SK-N-SH (cell line): ENCODE measurements around the gene EHBP1L1. TPM values are rescaled to one million over a fixed set of nuclear protein-coding genes. Genes with fewer than 3 reads are reported as not detected.

Experiments
- CTCF ChIA-PET: fragments of 300-600, 350-600 bp; formaldehyde crosslinking; extraction: SDS; loops from one replicate; lab custom pipeline; 2021; lab: Yijun Ruan, JAX
- POLR2A ChIA-PET: fragments of 350-600 bp; sonication (Branson Sonifier 250); formaldehyde crosslinking; extraction: SDS; loops from one replicate; lab custom pipeline; 2020; ENCODE audit warnings: antibody characterized with exemption, inconsistent platforms; lab: Yijun Ruan, JAX
- DNase-seq: peaks from one replicate; pipeline ENCODE4 v3.0.0; 2012
- H2AFZ ChIP-seq: fragments of 200-600 bp; sonication (generic); 2 replicates; pipeline ENCODE4 v1.8.1; 2016; ENCODE audit warnings: antibody characterized with exemption, mild to moderate bottlenecking, low read depth
- H3F3A ChIP-seq: fragments of 200-600 bp; sonication (generic); replicated peaks from 2 replicates; pipeline ENCODE3; 2016; ENCODE audit warnings: antibody characterized with exemption, mild to moderate bottlenecking; ENCODE audit not compliant: insufficient read depth
- H3K27ac ChIP-seq, 2 experiments: fragments of 200-500 bp in 1 of 2; fragments of 200-600 bp in 1 of 2; sonication (Bioruptor generic) in 1 of 2; sonication (generic), shearing (Covaris generic) in 1 of 2; 2 replicates each; pipeline versions ENCODE4 v1.5.1 to v1.6.1; 2014 to 2016; ENCODE audit warnings: low read depth in 2 of 2, inconsistent platforms in 1 of 2, low read length in 1 of 2, mild to moderate bottlenecking in 1 of 2, mixed read lengths in 1 of 2
- H3K27me3 ChIP-seq: fragments of 200-600 bp; sonication (generic), shearing (Covaris generic); 2 replicates; pipeline ENCODE4 v1.6.1; 2016; ENCODE audit warnings: mixed run types; ENCODE audit not compliant: insufficient read depth
- H3K36me3 ChIP-seq, 2 experiments: fragments of 200-500 bp in 1 of 2; fragments of 200-600 bp in 1 of 2; sonication (Bioruptor generic) in 1 of 2; sonication (generic) in 1 of 2; replicated peaks in 1 of 2; 2 replicates each; pipeline versions ENCODE3 to v1.5.1; 2014 to 2016; ENCODE audit warnings: low read length in 1 of 2, mild to moderate bottlenecking in 1 of 2; ENCODE audit not compliant: insufficient read depth in 2 of 2, control insufficient read depth in 1 of 2
- H3K4me1 ChIP-seq, 2 experiments: fragments of 200-500 bp in 1 of 2; fragments of 200-600 bp in 1 of 2; sonication (Bioruptor generic) in 1 of 2; sonication (generic), shearing (Covaris generic) in 1 of 2; 2 replicates each; pipeline versions ENCODE4 v1.5.1 to v1.6.1; 2014 to 2016; ENCODE audit warnings: low read depth in 1 of 2, low read length in 1 of 2, mixed run types in 1 of 2; ENCODE audit not compliant: insufficient read depth in 2 of 2, control insufficient read depth in 1 of 2
- H3K4me2 ChIP-seq: fragments of 200-600 bp; sonication (generic), shearing (Covaris generic); 2 replicates; pipeline ENCODE4 v1.6.1; 2017; ENCODE audit warnings: mixed run types
- H3K4me3 ChIP-seq, 2 experiments: fragments of 200-500 bp in 1 of 2; fragments of 200-600 bp in 1 of 2; sonication (Bioruptor generic) in 1 of 2; sonication (generic), shearing (Covaris generic) in 1 of 2; 2 replicates each; pipeline versions ENCODE4 v1.5.1 to v1.8.1; 2014 to 2016; ENCODE audit warnings: low read depth in 2 of 2, inconsistent platforms in 1 of 2, low read length in 1 of 2, mild to moderate bottlenecking in 1 of 2, mixed read lengths in 1 of 2, moderate library complexity in 1 of 2
- H3K79me2 ChIP-seq: fragments of 200-600 bp; sonication (generic); 2 replicates; pipeline ENCODE4 v1.8.1; 2017; ENCODE audit warnings: mild to moderate bottlenecking; ENCODE audit not compliant: insufficient read depth
- H3K9ac ChIP-seq: fragments of 200-600 bp; sonication (generic); 2 replicates; pipeline ENCODE4 v1.6.1; 2017; ENCODE audit warnings: mixed run types
- H3K9me2 ChIP-seq: fragments of 200-600 bp; sonication (generic); 2 replicates; pipeline ENCODE4 v1.6.1; 2017; ENCODE audit warnings: mixed run types
- H3K9me3 ChIP-seq: fragments of 200-600 bp; sonication (generic); 2 replicates; pipeline ENCODE4 v1.6.1; 2017; ENCODE audit warnings: mixed run types, mild to moderate bottlenecking, moderate library complexity
- H4K20me1 ChIP-seq: fragments of 200-600 bp; sonication (generic); 2 replicates; pipeline ENCODE4 v1.6.1; 2017; ENCODE audit warnings: mild to moderate bottlenecking, mixed run types; ENCODE audit not compliant: insufficient read depth
- EP300 ChIP-seq, 2 experiments: IDR thresholded peaks; 2 replicates each; pipeline versions ENCODE4 v1.4.0 to v1.6.1; 2012; ENCODE audit warnings: borderline replicate concordance in 1 of 2, low read depth in 1 of 2, low read length in 1 of 2
- FOXJ3 ChIP-seq: sonication (generic); formaldehyde crosslinking; IDR thresholded peaks from 2 replicates; pipeline ENCODE4 v1.5.1; 2020; ENCODE audit warnings: mild to moderate bottlenecking, missing genetic modification reagents
- FOXM1 ChIP-seq: IDR thresholded peaks from 2 replicates; pipeline ENCODE4 v1.4.0; 2012; ENCODE audit warnings: low read depth, mild to moderate bottlenecking
- GATA2 ChIP-seq: sonication (generic); formaldehyde crosslinking; IDR thresholded peaks from 2 replicates; pipeline ENCODE4 v1.5.0; 2020; ENCODE audit warnings: mild to moderate bottlenecking, missing genetic modification reagents
- MXI1 ChIP-seq: IDR thresholded peaks from 2 replicates; pipeline ENCODE4 v1.6.1; 2012; ENCODE audit warnings: mild to moderate bottlenecking, low read depth, low read length, improper control_type of control experiment
- NRF1 ChIP-seq: IDR thresholded peaks from 2 replicates; pipeline ENCODE4 v1.6.1; 2012; ENCODE audit warnings: low read depth, mild to moderate bottlenecking, low read length
- RAD21 ChIP-seq: IDR thresholded peaks from 2 replicates; pipeline ENCODE4 v1.6.1; 2012; ENCODE audit warnings: mild to moderate bottlenecking, low read length
- RXRA ChIP-seq: IDR thresholded peaks from 2 replicates; pipeline ENCODE4 v1.4.0; 2012; ENCODE audit warnings: low read depth, mild to moderate bottlenecking, borderline replicate concordance
- SMC3 ChIP-seq: IDR thresholded peaks from 2 replicates; pipeline ENCODE4 v1.6.1; 2012; ENCODE audit warnings: low read depth, low read length, improper control_type of control experiment
- WGBS: methylation state at CpG from one replicate; pipeline ENCODE4 v1.1.6; 2017; ENCODE audit warnings: low lambda C conversion rate; 5-methylcytosine and 5-hydroxymethylcytosine counted together
- polyA plus RNA-seq, 3 experiments: library from polyadenylated mRNA; depleted of rRNA; stranded (reverse); fragments of >200 nt; gene quantifications; 2 replicates each; pipeline ENCODE4 v1.2.3, GENCODE V29; 2012
- TF ChIP-seq, protein P1 (sequence below): IDR thresholded peaks from 2 replicates; pipeline ENCODE4 v1.4.0; 2012; ENCODE audit warnings: low read depth, borderline replicate concordance
- TF ChIP-seq, protein P2 (sequence below): fragments of 200-600 bp; sonication (generic); IDR thresholded peaks from 2 replicates; pipeline ENCODE4 v1.6.1; 2017; ENCODE audit warnings: antibody characterized with exemption, mild to moderate bottlenecking, moderate library complexity
- TF ChIP-seq, protein P3 (sequence below): IDR thresholded peaks from 2 replicates; pipeline ENCODE4 v1.6.1; 2012; ENCODE audit warnings: mild to moderate bottlenecking, low read depth, low read length, moderate library complexity

The EHBP1L1 gene
- polyA plus RNA-seq, 1 of the 3 experiments (the other 2 are of a cell fraction) = 48.7 TPM

DNA sequence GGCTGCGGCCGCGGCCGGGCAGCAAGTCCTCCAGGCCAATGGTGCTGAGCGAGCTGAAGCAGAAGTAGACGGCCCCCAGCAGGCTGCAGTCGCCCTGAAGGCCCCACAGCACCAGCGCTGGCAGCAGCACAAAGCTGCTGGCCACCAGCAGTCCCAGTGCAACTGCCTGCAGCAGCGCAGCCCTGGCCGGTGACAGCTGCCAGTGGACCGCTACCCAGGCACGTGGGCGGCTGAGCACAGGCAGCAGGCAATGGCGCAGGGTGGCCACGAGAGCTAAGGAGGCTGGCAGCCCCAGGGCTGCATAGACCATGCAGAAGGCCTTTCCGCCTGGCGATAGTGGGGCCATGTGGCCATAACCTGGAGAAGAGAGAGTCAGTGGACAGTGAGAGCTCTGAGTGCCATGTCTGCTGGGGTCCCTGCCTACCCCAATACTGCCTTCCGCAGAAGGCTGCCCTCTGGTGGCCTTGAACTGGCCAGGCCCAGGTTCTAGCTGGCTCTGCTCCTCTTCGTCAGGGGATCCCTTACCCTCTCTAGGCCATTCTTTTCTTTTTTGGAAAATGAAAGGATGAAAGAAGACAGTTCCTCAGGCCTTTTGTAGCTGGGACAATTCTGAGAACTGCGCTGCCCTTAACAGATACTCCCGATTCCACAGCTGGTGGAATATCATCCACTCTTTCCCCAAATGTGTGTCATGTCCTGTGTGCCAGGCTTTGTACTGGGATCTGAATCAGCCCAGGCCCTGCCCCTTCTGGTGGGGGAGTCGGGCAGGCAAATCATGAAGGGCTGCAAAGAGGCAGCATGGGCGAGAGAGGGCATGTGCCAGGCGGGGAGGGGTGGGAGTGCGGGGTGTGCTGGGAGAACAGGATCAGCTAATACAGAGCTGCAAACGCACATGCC, 17.9 kb downstream of the EHBP1L1 start:
- TF ChIP-seq, protein P1, sequence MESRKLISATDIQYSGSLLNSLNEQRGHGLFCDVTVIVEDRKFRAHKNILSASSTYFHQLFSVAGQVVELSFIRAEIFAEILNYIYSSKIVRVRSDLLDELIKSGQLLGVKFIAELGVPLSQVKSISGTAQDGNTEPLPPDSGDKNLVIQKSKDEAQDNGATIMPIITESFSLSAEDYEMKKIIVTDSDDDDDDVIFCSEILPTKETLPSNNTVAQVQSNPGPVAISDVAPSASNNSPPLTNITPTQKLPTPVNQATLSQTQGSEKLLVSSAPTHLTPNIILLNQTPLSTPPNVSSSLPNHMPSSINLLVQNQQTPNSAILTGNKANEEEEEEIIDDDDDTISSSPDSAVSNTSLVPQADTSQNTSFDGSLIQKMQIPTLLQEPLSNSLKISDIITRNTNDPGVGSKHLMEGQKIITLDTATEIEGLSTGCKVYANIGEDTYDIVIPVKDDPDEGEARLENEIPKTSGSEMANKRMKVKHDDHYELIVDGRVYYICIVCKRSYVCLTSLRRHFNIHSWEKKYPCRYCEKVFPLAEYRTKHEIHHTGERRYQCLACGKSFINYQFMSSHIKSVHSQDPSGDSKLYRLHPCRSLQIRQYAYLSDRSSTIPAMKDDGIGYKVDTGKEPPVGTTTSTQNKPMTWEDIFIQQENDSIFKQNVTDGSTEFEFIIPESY = no peak
- TF ChIP-seq MXI1 (peak; percentile 99), SMC3 (peak; percentile 50), NRF1 (no peak), EP300 (IDR thresholded peaks at IDR 0.05; ENCODE audit: borderline replicate concordance in 1 of 2, low read depth in 1 of 2, low read length in 1 of 2) (no peak), GATA2 (no peak), RAD21 (peak; percentile 42), RXRA (no peak), FOXM1 (no peak), FOXJ3 (CRISPR knock-in tag) (no peak)
- TF ChIP-seq, protein P2, sequence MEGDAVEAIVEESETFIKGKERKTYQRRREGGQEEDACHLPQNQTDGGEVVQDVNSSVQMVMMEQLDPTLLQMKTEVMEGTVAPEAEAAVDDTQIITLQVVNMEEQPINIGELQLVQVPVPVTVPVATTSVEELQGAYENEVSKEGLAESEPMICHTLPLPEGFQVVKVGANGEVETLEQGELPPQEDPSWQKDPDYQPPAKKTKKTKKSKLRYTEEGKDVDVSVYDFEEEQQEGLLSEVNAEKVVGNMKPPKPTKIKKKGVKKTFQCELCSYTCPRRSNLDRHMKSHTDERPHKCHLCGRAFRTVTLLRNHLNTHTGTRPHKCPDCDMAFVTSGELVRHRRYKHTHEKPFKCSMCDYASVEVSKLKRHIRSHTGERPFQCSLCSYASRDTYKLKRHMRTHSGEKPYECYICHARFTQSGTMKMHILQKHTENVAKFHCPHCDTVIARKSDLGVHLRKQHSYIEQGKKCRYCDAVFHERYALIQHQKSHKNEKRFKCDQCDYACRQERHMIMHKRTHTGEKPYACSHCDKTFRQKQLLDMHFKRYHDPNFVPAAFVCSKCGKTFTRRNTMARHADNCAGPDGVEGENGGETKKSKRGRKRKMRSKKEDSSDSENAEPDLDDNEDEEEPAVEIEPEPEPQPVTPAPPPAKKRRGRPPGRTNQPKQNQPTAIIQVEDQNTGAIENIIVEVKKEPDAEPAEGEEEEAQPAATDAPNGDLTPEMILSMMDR = peak; percentile 68
- TF ChIP-seq, protein P3, sequence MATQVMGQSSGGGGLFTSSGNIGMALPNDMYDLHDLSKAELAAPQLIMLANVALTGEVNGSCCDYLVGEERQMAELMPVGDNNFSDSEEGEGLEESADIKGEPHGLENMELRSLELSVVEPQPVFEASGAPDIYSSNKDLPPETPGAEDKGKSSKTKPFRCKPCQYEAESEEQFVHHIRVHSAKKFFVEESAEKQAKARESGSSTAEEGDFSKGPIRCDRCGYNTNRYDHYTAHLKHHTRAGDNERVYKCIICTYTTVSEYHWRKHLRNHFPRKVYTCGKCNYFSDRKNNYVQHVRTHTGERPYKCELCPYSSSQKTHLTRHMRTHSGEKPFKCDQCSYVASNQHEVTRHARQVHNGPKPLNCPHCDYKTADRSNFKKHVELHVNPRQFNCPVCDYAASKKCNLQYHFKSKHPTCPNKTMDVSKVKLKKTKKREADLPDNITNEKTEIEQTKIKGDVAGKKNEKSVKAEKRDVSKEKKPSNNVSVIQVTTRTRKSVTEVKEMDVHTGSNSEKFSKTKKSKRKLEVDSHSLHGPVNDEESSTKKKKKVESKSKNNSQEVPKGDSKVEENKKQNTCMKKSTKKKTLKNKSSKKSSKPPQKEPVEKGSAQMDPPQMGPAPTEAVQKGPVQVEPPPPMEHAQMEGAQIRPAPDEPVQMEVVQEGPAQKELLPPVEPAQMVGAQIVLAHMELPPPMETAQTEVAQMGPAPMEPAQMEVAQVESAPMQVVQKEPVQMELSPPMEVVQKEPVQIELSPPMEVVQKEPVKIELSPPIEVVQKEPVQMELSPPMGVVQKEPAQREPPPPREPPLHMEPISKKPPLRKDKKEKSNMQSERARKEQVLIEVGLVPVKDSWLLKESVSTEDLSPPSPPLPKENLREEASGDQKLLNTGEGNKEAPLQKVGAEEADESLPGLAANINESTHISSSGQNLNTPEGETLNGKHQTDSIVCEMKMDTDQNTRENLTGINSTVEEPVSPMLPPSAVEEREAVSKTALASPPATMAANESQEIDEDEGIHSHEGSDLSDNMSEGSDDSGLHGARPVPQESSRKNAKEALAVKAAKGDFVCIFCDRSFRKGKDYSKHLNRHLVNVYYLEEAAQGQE = no peak

More for the DNA sequence above, 17.9 kb downstream of the EHBP1L1 start:
- 87% methylated on average over 18 of the region's 26 CpGs for whole genome bisulfite sequencing
- POLR2A ChIA-PET = interaction anchor here (0.6 to 3.1 kb wide), 9 partner anchors 11 to 85 kb away, joined by 3 to 15 read pairs (median 4); partner anchors contain the start of genes EHBP1L1, FAM89B, PCNX3 and ZNRD2
- no peaks in the 10 kb centered on the region for H3K79me2 ChIP-seq
- no peaks in the 10 kb centered on the region for H3K9me2 ChIP-seq
- CTCF ChIA-PET = interaction anchor here (0.8 to 12.8 kb wide), 27 partner anchors 8 to 426 kb away, joined by 3 to 216 read pairs (median 4); partner anchors contain the start of genes EHBP1L1, FAM89B, LTBP3 and MAP3K11
- peak; percentile 84 for DNase-seq
- H3F3A ChIP-seq = peaks cover 9% of the 10 kb centered on the region
- H3K4me2 ChIP-seq = no peak overlapping the region
- peaks cover 12 to 30% of the 10 kb centered on the region in 2 experiments for H3K36me3 ChIP-seq
- H3K4me3 ChIP-seq = no peak overlapping the region; a peak in 1 of 4 replicates
- peak overlapping the region in 1 of 2 experiments; percentile 25; a peak in 1 of 4 replicates for H3K27ac ChIP-seq
- H3K9ac ChIP-seq = no peak overlapping the region
- H3K27me3 ChIP-seq = no peaks in the 10 kb centered on the region
- no peaks in the 10 kb centered on the region for H3K9me3 ChIP-seq
- H4K20me1 ChIP-seq = no peaks in the 10 kb centered on the region
- peaks cover 0 to 12% of the 10 kb centered on the region in 2 experiments; a peak in 1 of 4 replicates for H3K4me1 ChIP-seq
- H2AFZ ChIP-seq = no peak overlapping the region
